NCI-H2227 (cell line): ENCODE results near the gene CAPS2.
"Not testable (repeated sequence)": the region's sequence is repeated elsewhere in the genome, so short reads cannot be mapped to it uniquely, and the experiment has no call there.

Source experiments
- DNase-seq: peaks from one replicate; lab custom pipeline; 2025; ENCODE audit not compliant: unreplicated experiment; lab: John Stamatoyannopoulos, UW

The CAPS2 gene

DNA sequence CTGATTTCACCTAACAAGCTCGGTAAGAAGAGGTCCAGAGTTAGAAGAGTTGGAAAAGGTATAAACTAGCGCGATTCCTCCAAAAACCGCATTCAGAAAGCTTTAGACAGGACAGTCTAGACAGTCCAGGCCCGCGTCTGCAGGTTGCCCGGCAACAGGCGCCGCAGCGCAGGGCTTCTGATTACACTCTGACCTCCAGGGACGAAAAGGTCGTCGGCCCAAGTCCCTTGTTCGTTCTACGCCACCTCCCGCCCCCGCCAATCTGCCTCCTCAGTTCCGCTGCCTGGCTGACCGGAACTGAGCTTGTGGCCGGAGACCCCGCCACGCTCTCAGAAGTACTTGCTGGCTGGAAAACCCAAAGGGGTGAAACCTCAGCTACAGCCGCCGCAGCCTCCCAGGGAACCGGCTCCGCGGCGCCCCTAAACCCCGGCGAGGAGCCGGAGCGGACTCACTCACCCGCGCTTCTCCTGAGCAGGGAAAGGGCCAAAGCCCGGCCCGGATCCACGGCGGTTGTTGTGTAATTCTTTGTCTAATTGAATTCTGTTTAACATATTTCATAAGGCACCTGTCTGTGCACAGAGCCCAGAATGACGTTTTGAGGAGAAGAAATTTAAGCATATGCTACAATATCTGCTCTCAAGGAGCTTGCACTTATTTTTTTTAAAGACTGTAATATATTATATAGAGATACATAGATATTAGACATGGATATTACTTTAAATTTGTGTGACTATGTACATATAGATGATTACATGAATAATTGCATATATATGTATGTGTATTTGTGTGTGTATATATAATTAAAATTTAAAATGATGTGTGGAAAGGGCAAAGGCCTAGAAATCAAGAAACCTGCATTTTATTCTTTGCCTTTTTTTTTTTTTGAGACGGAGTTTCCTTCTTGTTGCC is at the start of gene CAPS2:
Gene CAPS2, minus strand, starts transcription at position 407 of the 909 bp plus-strand sequence. CDS start 3,826 bp downstream, outside the sequence.
- DNase-seq: peak; percentile 89

- no peak for DNase-seq
Observed at GRCh38 chr12:75378354-75378753, 48.2 kb upstream of the CAPS2 start.

- DNase-seq: no peak
Observed at GRCh38 chr12:75374971-75375370, 44.8 kb upstream of the CAPS2 start.

GRCh38 chr12:75366629-75367028 is 36.5 kb upstream of the CAPS2 start:
- no peak for DNase-seq

DNA sequence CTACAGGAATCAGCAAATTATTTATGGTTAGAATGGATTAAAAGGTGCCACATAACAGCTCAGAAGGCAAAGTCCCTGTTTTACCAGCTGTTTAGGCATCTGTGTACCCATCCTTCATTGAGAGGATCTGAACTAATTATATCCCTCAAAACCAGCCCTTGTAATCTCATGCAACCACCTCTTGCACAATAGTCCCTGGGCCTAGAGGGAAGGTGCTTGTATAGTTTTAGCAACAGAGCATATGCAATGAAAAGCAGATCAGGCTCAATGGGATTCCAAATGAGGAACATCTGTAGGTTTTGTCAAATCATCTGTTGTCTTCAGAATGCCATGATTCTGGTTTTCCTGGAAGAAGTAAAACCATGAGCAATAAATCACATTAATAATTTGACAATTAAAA is 34.8 kb upstream of the CAPS2 start:
- DNase-seq: no peak

DNA sequence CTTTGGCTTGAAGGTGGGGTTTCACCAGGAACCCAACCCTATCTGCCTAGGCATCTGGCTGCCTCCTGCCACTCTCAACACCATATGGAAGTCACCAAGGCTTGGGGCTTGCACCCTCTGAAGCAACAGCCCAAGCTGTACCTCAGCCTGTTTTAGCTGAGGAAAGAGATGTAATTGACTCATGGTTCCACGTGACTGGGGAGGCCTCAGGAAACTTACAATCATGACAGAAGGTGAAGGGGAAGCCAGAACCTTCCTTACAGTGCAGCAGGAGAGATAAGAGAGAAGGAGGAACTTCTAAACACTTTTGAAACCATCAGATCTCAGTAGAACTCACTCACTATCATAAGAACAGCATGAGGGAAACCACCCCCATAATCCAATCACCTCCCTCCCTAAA is 31.3 kb upstream of the CAPS2 start:
- DNase-seq: no peak

- DNase-seq: no peak
Observed at GRCh38 chr12:75360920-75361319, 30.8 kb upstream of the CAPS2 start.

DNA sequence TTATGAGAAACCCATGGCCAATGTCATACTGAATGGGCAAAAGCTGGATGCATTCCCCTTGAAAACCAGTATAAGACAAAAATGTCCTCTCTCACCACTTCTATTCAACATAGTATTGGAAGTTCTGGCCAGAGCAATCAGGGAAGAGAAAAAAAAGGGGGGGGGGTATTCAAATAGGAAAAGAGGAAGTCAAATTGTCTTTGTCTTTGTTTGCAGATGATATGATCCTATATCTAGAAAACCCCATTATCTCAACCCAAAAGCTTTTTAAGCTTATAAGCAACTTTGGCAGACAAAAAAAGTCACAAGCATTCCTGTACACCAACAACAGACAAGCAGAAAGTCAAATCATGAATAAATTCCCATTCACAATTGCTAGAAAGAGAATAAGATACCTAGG is 23.9 kb upstream of the CAPS2 start:
- DNase-seq: no peak

DNA sequence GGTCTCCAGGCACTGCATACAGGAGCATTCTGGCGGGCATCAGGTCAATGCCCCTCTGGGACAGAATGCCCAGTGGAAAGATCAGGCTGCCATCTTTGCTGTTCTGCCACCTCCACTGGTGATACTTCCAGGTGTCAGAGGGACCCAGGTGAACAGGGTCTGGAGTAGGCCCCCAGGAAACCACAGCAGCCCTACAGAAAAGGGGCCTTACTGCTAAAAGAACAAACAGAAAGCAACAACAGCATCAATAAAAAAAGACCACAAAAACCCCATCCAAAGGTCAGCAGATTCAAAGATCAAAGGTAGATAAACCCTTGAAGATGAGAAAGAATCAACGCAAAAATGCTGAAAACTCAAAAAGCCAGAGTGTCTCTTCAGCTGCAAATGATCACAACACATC is 20.3 kb upstream of the CAPS2 start:
- DNase-seq: no peak

- no peak for DNase-seq
Observed at GRCh38 chr12:75349946-75350345, 19.8 kb upstream of the CAPS2 start.

- DNase-seq: not testable (repeated sequence)
Observed at GRCh38 chr12:75346215-75346614, 16.1 kb upstream of the CAPS2 start.

- no peak for DNase-seq
Observed at GRCh38 chr12:75345531-75345930, 15.4 kb upstream of the CAPS2 start.

GRCh38 chr12:75341873-75342272 is 11.7 kb upstream of the CAPS2 start:
- DNase-seq: no peak

GRCh38 chr12:75337905-75338304 is 7.8 kb upstream of the CAPS2 start:
- no peak for DNase-seq

DNA sequence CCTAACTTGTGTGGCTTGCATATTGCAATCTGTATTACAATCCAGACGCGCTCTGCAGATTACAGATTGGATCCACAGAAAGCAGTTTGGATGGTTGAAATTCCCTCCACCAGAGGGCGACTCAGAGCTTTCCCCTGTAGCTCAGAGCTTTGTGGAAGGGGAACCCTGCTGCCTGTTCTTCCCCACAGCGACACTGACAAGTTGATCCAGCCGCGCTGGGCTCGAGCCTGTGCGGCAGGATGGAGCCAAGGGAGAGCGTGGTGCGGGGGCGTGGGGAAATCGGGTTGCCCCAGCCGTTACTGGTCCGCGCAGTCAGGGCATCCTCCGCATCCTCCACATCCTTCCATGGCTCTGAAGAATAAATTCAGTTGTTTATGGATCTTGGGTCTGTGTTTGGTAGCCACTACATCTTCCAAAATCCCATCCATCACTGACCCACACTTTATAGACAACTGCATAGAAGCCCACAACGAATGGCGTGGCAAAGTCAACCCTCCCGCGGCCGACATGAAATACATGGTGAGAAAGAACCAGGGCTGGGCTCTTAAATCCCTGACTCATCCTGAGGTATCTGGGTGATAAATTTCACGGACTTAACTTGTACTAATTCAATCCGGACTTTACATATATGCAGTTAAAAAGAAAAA is 4.4 kb upstream of the CAPS2 start, which contains the start of gene GLIPR1L1:
Gene GLIPR1L1, plus strand, starts transcription at position 287 of the 647 bp plus-strand sequence. Its CDS starts 59 bp downstream, at position 346.
- DNase-seq: peak; percentile 94

GRCh38 chr12:75327642-75328041 is 2.5 kb downstream of the CAPS2 start:
- no peak for DNase-seq

DNA sequence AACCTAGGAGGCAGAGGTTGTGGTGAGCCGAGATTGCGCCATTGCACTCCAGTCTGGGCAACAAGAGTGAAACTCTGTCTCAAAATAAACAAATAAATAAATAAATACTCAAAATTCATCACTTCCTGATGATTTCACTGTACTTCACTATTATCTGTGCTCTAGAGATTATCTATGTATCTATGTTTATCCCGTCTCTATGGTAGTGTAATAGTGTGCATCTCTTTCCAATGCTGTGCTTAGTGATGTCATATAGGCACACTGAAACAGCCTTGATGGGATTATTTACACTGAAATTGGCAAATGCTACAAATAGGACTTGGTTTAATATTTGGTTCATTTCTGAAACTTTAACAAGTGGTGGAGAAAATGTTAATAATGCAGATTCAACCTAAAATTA is 6.5 kb downstream of the CAPS2 start:
- no peak for DNase-seq

GRCh38 chr12:75322464-75322863 is 7.7 kb downstream of the CAPS2 start:
- no peak for DNase-seq

GRCh38 chr12:75317784-75318183 is 12.3 kb downstream of the CAPS2 start:
- no peak for DNase-seq

- DNase-seq: no peak
Observed at GRCh38 chr12:75315518-75315917, 14.6 kb downstream of the CAPS2 start.

GRCh38 chr12:75311369-75311768 is 18.8 kb downstream of the CAPS2 start:
- DNase-seq: no peak

GRCh38 chr12:75308279-75308678 is 21.8 kb downstream of the CAPS2 start:
- no peak for DNase-seq
